UCSD-AML1 (cell line): ENCODE measurements around the gene FAM76B.
A peak's percentile ranks its signal among the peaks of the same experiment; 100 is the strongest.

Experiments used
- DNase-seq: peaks from one replicate; lab custom pipeline; 2025; ENCODE audit not compliant: unreplicated experiment; lab: John Stamatoyannopoulos, UW

Gene FAM76B

GRCh38 chr11:95792700-95793099 lies 3.1 kb upstream of the FAM76B start:
- DNase-seq, result no peak

- DNase-seq, result no peak
These were observed 2.6 kb upstream of the FAM76B start for GRCh38 chr11:95792200-95792599.

- no peak for DNase-seq
These were observed 2.1 kb upstream of the FAM76B start for GRCh38 chr11:95791709-95792033.

GRCh38 chr11:95790933-95791708 lies 1.5 kb upstream of the FAM76B start:
- DNase-seq, result peak; percentile 59

- DNase-seq, result peak; percentile 88
These were observed 746 bp upstream of the FAM76B start, which contains the start of gene CEP57 for GRCh38 chr11:95790123-95790932. CEP57 (plus strand) TSS chr11:95790498; CDS start chr11:95790699, 201 bp downstream.

- DNase-seq, result peak; percentile 56
These were observed 569 bp downstream of the FAM76B start for GRCh38 chr11:95788921-95789505.

GRCh38 chr11:95780544-95780943 lies 9.0 kb downstream of the FAM76B start:
- DNase-seq, result no peak

- no peak for DNase-seq
These were observed 10.9 kb downstream of the FAM76B start for GRCh38 chr11:95778699-95779098.

GRCh38 chr11:95776859-95777258 lies 12.7 kb downstream of the FAM76B start:
- DNase-seq, result no peak

GRCh38 chr11:95768521-95768920 lies 21.1 kb downstream of the FAM76B start:
- DNase-seq, result no peak

- DNase-seq, result no peak
These were observed 22.1 kb downstream of the FAM76B start for GRCh38 chr11:95767498-95767897.

GRCh38 chr11:95766701-95767100 lies 22.9 kb downstream of the FAM76B start:
- DNase-seq, result no peak

- DNase-seq, result no peak
These were observed 25.2 kb downstream of the FAM76B start for GRCh38 chr11:95764267-95764898.

GRCh38 chr11:95762534-95762933 lies 27.0 kb downstream of the FAM76B start:
- DNase-seq, result no peak

GRCh38 chr11:95760941-95761340 lies 28.6 kb downstream of the FAM76B start:
- no peak for DNase-seq

- no peak for DNase-seq
These were observed 38.1 kb downstream of the FAM76B start for GRCh38 chr11:95751515-95751914.

- no peak for DNase-seq
These were observed 39.5 kb downstream of the FAM76B start for GRCh38 chr11:95750101-95750500.

GRCh38 chr11:95739108-95739938 lies 50.3 kb downstream of the FAM76B start:
- DNase-seq, result no peak

GRCh38 chr11:95736809-95737208 lies 52.8 kb downstream of the FAM76B start:
- DNase-seq, result no peak

GRCh38 chr11:95736355-95736754 lies 53.2 kb downstream of the FAM76B start:
- DNase-seq, result no peak
